ENCODE data around the gene VCAN.

VCAN gene

GRCh38 chr5:83470526-83471404, 779 bp upstream of the VCAN start:
- DNase-seq: peak; percentile 29

GRCh38 chr5:83472213-83472507, 616 bp downstream of the VCAN start:
- no peak for DNase-seq

- peak; percentile 88 for DNase-seq
Observed at GRCh38 chr5:83472508-83473345, 1.2 kb downstream of the VCAN start.

GRCh38 chr5:83473346-83474160, 2.0 kb downstream of the VCAN start:
- DNase-seq: peak; percentile 91

GRCh38 chr5:83474161-83474796, 2.7 kb downstream of the VCAN start:
- DNase-seq: peak; percentile 98

- peak; percentile 27 for DNase-seq
Observed at GRCh38 chr5:83474991-83475390, 3.4 kb downstream of the VCAN start.

GRCh38 chr5:83475391-83475863, 3.9 kb downstream of the VCAN start:
- no peak for DNase-seq

- DNase-seq: no peak
Observed at GRCh38 chr5:83475935-83476814, 4.6 kb downstream of the VCAN start.

- DNase-seq: no peak
Observed at GRCh38 chr5:83482961-83483360, 11.4 kb downstream of the VCAN start.

GRCh38 chr5:83484294-83484693, 12.8 kb downstream of the VCAN start:
- DNase-seq: no peak

- no peak for DNase-seq
Observed at GRCh38 chr5:83485842-83486241, 14.3 kb downstream of the VCAN start.

DNA sequence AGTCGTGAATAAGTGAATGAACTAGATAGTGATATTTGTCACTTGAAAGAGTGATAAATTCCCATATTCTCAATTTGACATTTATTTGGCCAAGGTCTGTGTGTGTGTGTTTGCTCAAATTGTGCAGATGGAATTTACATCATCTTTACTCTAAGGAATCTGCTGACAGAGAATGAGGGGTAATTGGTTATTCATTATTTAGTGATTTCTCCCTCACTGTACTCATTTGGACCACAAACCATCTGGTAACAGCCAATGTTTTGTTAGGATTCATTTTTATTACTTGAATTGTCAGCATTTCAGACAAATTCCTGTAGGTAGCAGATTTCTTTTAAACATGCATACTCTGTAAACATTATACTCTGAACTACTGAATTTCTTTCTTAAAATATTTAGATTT, 15.6 kb downstream of the VCAN start:
- no peak for DNase-seq

DNA sequence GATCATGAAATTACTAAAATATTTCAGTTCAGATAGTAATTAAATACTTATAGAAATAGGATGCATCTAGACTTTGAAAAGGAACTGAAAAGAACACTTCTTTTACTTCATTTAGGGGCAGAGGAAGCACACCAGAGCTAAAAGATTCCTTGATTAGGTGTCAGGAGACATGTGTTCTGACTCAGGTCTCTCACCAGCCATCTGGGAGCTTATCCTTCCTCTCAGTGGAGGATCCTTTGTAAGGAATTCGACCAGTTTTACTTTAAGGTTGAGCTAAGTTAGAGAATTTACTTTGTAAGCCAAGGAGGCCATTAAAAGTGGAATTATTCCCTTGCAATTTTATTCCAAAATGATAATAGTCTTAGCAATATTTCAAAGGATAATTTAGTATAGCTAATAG, 16.7 kb downstream of the VCAN start:
- DNase-seq: peak; percentile 10

DNA sequence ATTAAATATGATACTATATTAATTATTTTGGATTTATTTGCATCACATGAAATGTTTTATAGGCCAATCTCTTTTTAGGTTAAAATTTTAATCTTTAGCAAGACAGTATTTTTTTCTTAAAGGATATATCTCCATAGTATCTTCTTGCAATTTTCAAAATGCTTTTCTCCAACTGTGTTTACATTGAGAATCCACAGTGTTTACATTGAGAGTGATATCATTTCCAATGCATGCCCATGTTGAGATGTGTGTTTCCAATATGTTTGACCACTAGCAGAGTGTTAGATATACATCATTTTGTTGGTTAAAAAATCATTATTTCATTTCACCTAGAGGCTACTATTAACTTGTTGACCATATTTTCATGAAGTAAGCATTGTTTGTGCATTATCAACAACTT, 17.3 kb downstream of the VCAN start:
- DNase-seq: peak; percentile 46

DNA sequence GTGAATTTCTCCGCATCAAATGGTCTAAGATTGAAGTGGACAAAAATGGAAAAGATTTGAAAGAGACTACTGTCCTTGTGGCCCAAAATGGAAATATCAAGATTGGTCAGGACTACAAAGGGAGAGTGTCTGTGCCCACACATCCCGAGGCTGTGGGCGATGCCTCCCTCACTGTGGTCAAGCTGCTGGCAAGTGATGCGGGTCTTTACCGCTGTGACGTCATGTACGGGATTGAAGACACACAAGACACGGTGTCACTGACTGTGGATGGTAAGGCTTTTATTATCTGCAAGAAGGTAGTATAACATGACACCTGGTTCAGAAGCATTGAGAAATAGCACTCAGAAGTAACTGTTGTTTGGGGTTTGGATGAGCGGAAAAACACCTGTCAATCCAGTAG, 18.7 kb downstream of the VCAN start:
- DNase-seq: no peak

DNA sequence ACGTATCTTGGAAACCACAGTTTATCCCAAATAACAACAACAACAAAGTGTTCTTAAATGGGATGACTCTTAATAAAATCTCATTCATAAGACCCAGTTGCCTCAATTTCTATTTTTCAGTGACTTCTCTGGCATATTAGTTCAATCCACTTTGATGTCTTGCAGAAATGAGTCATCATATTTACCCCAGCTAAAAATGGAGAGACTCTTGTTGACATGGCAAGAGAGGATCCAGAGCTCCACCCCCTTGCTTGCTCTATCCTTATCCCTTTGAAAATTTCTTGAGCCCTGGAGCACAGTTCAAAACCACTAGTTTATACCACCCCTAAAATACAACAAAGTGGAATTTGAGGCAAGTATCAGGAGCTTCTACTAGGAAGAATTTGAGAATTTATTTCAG, 20.8 kb downstream of the VCAN start:
- peak; percentile 90 for DNase-seq

DNA sequence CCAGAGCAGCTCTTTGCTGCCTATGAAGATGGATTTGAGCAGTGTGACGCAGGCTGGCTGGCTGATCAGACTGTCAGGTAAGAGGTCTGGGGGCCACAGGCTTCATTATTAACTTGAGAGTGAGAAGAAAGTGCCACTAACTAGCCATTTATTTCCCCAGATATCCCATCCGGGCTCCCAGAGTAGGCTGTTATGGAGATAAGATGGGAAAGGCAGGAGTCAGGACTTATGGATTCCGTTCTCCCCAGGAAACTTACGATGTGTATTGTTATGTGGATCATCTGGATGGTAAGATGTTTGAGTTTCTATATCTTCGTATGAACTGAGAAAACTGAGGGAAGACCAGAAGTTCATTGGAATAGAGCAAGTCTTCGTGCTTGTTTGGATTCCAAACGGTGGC, 22.1 kb downstream of the VCAN start:
- no peak for DNase-seq

- DNase-seq: peak; percentile 61
Observed at GRCh38 chr5:83494087-83494620, 22.6 kb downstream of the VCAN start.

- peak; percentile 12 for DNase-seq
Observed at GRCh38 chr5:83494666-83495065, 23.1 kb downstream of the VCAN start.

- no peak for DNase-seq
Observed at GRCh38 chr5:83496626-83497025, 25.1 kb downstream of the VCAN start.

DNA sequence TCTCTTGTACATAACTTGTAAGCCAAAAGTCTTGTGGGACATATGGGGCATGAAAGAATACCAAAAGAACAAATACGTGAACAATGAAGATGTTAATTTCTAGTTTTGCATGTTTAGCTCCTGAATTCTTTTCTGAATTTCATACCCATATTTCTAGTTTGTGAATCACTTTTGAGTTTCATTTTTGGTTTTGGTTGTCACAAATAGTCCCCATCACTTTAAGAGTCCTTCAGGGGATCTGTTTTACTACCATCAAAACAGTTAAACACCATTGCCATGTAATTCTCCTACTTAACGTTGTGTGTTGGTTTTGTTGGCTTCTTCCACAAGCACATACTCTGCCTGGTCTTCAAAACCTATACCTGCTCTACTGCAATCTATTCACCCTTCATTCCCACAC, 27.0 kb downstream of the VCAN start:
- no peak for DNase-seq

Data from DMS53 (cell line).